ENCODE data around the gene PAPPA.

Gene PAPPA

DNA sequence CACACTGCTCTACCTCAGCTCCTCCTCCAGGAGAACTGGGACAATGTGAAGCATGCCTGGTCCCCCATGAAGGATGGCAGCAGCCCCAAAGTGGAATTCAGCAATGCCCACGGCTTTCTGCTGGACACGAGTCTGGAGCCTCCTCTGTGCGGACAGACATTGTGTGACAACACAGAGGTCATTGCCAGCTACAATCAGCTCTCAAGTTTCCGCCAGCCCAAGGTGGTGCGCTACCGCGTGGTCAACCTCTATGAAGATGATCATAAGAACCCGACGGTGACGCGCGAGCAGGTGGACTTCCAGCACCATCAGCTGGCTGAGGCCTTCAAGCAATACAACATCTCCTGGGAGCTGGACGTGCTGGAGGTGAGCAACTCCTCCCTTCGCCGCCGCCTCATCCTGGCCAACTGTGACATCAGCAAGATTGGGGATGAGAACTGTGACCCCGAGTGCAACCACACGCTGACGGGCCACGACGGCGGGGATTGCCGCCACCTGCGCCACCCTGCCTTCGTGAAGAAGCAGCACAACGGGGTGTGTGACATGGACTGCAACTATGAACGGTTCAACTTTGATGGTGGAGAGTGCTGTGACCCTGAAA is 34.1 kb downstream of the PAPPA start:
- no peak for DNase-seq

DNA sequence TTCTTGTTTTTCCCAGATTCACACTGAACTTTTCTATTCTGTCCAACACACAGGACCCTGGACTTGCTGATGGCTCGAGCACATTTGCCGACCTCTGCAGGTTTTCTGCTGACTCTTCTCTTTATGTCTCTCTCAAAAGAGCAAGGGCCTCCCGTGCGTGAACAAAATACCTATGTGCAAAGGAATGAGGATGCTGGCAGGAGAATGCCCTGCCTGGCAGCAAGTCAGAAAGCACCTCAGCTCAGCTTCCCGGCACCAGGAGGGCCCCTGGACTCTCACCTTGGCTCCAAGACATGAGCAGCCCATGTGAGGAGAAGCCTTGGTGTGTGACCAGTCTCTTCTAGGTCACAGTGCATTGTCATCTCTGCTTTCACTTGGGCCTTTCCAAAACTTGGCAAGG is 36.1 kb downstream of the PAPPA start:
- DNase-seq: no peak

DNA sequence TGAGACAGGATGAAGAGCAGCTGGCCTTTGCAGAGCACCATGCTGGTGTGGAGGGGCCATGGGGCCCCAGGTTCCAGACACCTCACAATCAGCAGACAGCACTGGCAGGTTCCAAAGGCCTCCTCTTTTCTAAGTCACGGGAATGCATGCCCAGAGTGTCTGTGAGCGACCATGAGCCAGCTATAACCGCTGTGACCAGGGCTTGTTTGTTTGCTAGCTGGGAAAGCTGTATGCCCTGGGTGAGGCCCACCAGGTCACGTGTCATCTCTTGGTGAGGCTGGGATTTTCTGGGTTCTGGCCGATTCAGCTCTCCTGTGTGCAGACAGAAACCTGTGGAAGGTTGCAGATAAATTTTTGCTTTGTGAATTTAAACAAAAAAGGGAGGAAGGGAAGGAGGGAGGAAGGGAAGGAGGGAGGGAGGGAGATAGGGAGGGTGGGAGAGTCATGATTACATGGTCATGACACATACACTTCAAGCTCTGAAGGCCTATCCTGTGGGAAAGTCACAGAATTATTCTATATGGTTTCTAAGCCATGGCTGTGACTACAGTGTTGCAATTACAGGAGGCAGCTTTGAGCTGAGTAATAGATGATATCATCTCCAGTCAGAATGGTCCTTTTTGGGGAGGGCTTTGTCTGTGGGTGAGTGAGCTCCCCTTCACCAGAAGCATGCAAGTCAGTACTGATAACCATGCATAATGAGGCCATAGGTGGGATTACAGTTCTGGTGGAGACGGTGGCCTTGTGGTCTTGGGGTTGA is 37.2 kb downstream of the PAPPA start:
- no peak for DNase-seq

DNA sequence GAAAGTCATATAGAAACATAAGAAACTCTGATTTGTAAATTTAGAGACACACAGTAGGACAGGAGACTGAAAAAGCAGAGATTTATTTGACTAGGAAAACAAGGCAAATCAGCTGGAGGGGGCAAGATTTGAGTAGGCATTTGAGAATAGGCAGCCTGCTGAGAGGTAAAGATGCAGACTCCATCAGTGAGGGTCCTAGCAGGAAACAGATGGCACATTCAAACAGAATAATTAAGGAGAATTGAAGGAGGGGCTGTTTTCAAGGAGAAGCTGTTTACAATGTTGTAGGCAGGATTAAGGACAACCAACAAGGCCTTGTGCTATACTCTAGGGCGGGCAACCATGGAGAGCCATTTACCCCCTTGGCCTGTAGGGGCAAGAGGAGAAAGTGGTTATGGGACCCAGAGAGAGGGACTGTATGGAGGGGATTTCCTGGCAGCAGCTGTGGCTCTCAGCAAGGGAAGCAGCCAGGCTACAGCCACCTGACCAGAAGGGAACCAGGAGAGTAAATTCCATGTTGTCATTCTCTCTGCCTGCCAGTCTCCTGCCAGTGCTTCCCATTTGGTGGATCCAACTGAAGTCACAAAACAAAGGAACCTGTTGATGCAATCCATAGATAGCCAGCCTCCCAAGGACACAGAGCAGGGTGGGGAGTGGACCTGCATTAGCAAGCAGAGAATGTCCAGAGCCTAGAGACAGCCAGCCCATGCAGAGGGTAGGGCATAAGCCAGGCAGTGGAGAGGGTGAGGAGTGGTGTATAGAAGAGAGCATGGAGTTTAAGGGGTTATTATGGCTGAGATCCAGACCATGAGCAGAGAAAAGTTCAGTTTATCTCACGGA is 38.2 kb downstream of the PAPPA start:
- DNase-seq: no peak

DNA sequence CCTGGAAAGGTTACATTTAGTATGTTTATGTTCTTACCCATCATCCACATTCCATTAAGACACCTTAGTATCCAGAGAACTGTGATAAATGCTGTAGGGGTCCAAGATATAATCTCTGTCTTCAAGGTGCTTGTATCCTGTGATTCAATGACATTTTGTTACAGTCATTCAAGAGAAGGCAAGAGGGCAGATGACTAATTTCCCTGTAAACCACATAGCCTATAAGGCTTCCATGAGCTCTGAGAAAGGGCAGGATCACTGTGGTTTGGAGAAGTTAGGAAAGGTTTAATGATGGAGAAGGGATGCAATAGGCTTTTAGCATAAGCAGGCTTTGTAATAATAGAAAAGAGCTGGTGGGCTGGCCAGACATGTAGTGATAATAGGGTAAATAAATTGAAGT is 40.0 kb downstream of the PAPPA start:
- no peak for DNase-seq

DNA sequence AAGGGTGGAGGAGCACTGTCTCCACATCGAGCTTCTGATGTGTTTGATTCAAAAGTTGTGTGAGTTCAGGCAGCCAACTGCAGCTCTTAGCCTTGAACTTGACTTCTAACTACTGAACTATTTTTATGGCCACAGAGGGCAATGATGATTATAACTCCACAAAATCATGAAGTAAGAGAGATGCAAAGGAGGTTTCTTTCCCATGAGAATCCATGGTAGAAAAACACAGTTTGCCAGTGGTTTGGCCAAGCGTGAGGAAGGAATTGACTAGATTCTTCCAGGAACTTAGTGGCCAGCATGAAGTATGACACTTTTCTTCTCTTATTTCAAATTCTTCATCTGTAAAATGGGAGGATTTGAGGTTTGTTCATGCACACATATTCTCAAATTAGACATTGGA is 43.2 kb downstream of the PAPPA start:
- DNase-seq: no peak

DNA sequence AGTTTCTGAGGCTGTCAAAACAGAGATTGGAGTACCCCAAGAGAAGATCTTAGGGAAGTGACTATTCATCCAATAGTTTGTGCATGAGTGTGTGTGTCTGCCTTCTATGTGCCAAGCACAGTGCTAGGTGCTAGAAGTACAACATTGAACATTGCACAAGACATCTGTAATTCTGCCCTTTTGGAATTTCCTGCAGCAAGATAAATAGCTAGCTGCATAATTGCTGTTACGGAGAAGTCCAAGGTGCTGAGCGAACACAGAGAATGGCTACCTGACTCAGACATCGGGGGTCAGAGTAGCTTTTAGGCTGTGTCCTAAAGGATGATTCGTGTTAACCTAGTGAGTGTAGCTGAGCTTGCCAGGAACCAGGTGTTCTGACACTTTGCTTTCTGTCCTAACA is 44.8 kb downstream of the PAPPA start:
- no peak for DNase-seq

DNA sequence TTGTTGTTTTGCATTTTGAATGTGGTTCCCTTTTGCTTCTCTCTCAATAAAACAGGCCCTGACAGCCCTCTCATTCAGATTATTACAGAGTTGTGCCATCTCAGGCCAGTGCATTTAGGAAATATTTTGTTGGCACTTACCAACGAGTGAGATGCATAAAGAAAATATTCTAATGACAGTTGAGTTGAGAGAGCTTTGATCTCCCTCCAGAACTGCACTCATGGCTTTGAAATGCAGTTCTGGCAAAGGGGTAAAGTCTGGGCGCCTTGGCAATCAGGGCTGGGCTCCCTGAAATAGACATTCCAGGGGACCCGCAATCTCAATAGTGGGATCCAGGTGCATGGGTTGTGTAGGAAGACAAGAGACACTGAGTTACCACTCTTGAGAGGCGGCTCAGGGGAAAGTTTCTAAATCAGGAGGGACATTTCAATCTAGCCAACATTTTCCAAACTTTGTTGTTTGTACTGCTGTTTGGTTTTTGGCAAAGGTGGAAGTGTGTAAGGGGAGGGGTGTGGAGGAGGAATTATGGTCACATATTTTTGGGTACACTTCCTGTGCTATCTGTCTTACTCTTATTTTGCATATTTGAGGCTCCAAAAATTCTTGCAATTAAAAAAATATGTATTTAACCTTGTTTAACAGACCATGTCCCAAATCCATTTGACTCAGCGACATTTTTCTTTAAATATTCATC is 48.8 kb downstream of the PAPPA start:
- DNase-seq: no peak

DNA sequence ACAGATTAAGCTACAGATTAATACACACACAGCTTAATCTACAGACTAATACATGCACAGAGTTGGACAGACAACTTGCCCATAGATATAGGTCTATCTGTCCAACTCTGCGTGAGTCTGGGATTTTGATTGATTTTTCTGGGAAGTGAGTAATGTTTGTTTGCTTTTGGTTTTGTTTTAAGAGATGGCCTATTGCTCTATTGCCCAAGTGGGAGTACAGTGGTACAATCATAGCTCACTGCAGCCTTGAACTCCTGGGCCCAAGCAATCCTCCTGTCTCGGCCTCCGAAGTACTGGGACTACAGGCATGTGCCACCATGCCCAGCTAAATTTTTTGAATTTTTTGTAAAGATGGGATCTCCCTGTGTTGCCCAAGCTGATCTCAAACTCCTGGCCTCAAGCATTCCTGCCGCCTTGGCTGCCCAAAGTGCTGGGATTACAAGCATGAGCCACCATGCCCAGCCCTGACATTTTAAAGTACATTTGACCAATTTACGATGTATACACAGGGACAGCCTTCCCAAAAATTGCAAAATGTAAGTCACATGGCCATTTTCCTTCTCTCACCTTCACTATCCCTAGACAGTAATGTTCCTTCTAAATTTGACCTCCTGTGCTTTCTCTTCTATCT is 50.8 kb downstream of the PAPPA start:
- DNase-seq: no peak

DNA sequence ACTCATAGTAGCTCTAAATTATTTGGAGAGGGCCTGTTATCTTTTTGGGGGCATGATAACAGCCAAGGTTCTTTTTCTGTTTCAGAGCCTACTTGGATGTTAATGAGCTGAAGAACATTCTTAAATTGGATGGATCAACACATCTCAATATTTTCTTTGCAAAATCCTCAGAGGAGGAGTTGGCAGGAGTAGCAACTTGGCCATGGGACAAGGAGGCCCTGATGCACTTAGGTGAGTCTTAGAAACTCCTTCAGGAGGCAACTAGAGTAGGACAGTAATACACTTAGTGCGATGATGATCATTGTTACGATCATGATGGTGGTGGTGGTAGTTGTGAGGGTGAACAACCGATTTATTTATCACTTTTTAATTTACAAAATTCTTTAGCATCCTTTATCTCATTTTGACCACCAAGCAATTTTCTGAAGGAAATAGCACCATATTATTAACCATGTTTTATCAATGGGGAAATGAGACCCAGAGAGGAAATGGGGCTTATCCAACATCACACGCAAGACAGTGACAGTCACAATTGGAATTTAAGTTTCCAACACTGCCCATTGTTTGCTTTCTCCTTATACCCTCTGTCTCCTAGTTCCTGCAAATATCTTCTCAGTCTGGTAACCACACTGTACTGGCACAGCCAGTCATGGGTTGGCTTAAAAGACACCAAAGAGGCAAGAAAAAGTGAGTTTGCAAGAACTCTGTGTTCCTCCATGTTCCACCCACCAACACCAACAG is 54.0 kb downstream of the PAPPA start:
- no peak for DNase-seq

DNA sequence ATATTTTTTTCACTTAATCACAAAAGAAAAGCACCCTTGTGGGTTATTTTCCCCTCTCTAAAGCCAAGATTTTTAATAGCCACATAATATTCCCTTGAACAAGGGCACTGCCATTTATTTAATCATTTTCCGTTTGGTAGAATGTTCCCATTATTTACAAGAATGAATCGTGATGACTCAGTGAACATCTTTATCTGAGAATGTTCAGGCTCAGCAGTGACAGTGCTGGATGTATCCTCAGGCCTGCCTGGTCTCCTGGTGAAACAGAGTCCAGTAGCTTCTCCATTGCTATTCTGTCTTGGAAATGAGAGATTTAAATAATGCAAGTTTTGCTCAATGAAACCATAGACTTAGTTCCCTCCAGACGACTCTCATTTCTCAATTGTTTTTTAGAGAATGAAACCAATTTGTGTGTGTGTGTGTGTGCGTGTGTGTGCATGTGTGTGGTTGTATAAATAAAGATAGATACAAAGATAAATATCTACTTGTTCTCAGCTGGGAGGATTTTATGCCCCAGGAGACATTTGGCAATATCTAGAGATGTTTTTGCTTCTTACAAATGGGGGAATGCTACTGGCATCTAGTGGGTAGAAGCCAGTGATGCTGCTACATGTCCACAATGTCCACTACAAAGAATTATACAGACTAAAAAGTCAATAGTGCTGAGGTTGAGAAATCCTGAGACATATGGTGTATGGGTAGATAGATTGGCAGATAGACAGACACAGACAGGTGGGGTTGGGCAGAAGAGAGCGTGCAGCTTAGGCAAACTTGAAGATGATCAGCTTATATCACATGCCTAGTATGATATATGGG is 55.0 kb downstream of the PAPPA start:
- no peak for DNase-seq

DNA sequence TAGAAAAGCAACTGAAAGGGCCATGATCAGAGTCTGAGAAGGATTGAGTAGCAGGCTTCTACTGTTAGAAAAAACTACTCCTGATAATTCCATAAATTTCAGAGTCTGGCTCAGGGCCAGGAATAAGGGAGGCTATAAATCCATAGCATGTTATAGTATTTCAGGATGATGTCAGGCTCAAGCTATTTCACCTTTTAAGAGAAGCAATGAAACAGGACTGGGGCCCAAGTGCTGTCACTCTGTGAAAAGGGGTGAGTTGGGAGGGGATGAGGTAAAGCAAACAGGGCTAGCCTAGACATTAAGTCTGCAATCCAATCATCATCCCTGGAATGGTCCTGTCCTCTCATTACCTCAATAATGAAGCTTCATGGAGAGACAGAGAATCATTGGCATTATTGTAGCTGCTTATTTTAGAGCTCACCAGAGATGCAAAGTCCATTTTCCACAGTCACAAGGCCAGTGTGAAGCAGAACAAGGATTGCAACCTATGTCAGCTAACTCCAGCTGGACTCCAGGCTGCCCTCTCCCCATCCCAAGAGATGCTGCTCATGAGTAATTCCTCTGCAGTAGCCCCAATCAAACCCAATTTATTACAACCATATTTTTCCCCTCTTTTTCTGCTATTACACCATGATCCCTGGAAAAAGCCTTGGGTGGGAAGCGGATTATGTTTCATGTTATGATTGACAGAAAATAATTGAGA is 56.0 kb downstream of the PAPPA start:
- DNase-seq: no peak

DNA sequence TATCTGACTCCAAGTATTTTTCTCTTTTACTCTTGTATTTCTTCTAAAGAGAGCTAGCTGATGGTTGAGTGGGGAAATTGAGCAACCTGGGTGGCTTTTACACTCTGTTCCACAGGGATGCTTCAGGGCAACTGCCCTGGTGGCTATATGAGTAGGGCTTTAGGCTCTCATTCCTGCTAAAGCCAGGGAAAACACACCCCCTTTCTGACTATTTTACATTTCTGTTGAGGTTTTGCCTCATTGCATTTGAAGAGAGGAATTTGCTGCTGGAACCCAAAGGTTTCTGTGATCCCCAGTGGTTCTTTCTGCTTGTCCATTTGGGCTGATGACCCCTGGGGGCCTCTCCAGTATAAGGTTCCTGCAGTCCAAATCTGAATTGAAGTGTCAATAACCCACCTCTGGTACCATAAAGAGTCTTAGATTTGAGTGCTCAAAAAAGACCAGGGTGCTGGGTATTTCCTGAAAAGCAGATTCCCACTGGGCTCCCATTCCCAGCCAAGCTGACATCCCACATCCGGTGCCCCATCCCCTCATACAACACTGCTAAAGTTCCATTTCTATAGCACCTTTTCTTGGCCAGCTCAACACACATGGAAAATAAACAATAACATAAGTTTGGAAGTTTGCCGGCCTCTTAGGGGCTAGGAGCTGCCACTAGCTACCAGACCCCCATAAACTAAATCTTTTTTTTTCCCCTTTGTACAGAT is 59.5 kb downstream of the PAPPA start:
- no peak for DNase-seq

DNA sequence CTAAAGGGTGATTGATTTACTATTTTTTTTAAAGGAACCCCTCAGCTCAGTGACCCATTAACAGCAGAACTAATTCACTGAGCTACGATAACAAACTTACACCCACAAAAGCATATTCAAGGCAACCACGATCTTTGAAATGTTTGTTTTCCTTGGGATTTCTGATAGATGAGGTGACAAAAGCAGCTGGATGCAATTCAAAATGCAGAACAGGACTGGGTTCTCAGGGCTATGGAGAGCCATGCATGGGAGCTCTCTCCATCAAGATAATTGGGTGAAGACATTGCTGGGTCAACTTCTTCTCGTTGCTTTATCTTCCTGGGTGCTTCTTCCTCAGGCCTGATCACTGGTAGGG is 60.1 kb downstream of the PAPPA start:
- no peak for DNase-seq

DNA sequence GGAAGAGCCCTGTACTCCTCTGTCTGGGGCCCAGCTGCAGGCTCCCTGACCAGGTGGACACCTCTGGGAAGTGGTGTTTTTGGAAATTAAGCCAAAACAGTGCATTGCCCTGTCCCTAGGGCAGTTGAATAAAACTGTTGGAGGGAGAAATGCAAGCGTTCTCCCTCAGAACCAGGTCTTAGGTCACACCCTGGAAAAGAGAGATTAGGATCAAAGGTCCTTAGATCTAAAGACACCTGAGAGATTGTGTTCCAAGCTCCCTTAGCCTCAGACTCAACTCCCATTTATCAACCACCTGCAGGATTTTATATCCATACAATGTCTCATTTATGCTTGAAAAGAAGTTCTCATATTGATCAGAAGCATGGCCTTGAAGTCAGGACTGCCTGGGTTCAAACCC is 64.8 kb downstream of the PAPPA start:
- DNase-seq: no peak

DNA sequence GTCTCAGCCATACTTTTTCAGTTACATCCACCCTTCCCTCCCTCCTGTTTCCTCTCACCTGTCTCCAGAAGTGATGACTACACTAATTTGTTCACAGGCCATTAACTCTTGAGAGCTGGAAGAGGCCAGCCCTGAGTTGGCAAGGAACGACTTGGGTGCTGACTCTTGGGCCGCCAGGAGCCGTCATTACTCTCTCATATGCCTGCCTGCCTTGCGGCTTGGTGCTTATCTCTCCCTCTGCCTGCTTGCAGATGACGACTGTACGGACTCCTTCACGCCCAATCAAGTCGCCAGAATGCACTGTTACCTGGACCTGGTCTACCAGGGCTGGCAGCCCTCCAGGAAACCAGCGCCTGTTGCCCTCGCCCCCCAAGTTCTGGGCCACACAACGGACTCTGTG is 66.1 kb downstream of the PAPPA start:
- DNase-seq: no peak

DNA sequence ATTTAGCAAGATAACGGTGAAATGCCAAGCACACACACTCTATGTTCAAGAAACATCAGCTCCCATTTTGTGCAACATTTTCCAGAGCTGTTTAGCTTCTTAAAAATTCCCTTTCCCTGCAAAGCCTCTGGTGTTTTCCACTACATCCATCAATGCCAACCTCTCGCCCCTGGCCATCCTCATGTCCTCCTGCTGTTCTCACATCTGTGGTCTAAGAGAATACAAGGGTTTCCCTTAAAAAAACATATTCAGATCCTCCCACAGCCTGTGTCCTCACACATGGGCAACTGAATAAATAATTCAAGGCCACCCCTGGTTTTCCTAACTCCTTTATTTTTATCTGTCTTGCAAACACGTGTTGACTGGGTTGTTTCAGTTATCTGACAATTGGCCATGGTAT is 70.3 kb downstream of the PAPPA start:
- no peak for DNase-seq

DNA sequence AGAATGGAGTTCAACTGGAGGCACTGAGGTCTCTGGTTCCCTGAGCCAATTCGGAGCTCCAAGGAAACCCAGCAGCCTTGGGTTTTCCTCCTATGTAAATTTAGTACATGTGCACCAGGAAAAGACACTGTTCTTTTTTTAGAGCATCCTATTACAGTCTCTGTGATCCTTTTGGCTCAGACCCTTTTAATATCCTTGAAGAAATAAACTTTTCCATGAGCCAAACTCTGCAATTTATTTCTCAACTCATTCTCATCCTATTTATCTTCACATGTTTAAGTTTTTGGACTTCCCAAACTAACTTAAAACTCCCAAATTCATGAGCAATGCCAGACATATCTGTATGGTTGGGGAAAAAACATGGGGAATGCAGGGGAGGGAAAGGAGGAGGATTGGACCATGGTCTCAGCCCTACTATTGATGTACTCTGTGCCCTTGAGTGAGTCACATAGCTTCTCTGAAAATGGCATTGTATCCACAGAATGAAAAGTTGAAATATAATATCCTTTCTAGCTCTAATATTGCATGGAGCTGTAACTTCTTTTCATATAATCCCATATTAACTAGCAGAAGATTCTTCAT is 76.6 kb downstream of the PAPPA start:
- DNase-seq: no peak

DNA sequence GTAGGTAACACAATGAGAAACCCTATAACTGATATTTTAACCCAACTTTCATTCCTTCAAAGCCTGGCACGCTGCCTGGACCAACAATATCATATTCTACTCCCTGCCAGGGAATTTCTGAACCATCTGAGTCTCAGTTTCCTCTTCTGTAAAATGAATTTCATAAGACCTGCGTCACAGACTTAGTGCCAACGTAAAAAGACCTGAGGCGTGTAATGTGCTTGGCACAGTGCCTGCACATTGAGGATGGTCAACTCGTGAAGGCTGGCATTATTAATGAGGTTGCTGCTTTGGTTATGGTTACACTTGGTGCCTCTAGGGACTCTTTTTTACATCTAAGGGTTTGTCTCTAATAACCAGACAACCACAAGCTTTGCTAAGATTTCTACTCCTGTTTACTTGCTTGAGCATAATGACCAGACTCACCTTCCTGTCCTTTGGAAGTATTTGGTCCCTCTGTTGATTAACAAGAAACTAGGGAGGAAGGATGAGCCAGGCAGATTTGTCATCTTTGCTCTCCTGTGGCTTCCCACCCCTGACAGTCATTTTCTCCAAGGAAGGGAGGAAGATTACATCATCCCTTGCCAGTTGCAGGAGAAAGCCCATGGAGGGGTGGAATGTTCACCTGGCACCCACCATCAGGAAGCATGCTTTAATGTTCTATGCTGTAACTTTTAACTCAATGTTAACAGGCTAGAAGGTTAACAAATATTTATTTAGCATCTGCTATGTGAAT is 79.0 kb downstream of the PAPPA start:
- DNase-seq: no peak

Data from stimulated activated CD8-positive, alpha-beta memory T cell treated with anti-CD3 and anti-CD28 coated beads, Interleukin-4, amount 100 ng/mL, for 48 hours (primary cell).